Glomerular endothelial cell (primary cell): Measurements from ENCODE around the gene TNFAIP8L2. TPM values are rescaled to one million over a fixed set of nuclear protein-coding genes. Genes with fewer than 3 reads are reported as not detected.
"Not testable (repeated sequence)": the region's sequence is repeated elsewhere in the genome, so short reads cannot be mapped to it uniquely, and the experiment has no call there.

Source experiments
- DNase-seq: peaks from one replicate; pipeline ENCODE4 v3.0.0-alpha.2; 2011; ENCODE audit warnings: low read depth, low spot score; ENCODE audit errors: extremely low read depth
- total RNA-seq: library from RNA; depleted of rRNA; stranded (reverse); fragments of >200 nt; gene quantifications from 2 replicates; pipeline ENCODE4 v1.2.3, GENCODE V29; 2015

TNFAIP8L2 gene
- total RNA-seq, 1 donor from 2014 or later = not detected

DNA sequence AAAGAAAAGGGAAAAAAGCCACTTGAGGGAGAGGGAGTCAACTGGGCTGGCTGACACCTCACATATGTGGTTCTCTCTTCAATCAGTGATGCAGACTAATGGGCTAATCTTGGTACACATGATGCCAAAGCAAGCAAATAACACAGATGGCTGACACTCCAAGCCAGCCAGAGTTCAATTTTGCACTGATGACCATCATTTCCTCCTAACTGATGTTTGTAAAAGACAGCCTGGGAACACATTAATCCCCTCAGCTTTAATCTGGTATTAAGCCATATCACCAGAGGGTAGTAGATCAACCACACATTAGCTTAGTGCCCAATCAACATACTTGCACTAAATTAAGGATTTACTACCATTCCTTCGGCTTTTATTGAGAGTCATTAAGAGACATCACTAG is 30.8 kb downstream of the TNFAIP8L2 start:
- no peak for DNase-seq

DNA sequence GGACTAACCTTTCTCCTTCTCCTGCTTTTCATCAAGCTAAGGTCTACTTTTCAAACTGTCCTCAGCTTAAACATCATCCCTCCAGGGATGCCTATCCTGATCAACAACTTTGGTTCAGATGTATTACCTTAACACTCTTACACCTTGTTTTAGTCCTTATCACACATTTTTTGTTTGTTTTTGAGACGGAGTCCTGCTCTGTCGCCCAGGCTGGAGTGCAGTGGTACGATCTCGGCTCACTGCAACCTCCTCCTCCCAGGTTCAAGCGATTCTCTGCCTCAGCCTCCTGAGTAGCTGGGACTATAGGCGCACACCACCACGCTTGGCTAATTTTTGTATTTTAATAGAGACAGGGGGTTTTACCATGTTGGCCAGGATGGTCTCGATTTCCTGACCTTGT is 32.2 kb downstream of the TNFAIP8L2 start:
- DNase-seq = not testable (repeated sequence)

DNA sequence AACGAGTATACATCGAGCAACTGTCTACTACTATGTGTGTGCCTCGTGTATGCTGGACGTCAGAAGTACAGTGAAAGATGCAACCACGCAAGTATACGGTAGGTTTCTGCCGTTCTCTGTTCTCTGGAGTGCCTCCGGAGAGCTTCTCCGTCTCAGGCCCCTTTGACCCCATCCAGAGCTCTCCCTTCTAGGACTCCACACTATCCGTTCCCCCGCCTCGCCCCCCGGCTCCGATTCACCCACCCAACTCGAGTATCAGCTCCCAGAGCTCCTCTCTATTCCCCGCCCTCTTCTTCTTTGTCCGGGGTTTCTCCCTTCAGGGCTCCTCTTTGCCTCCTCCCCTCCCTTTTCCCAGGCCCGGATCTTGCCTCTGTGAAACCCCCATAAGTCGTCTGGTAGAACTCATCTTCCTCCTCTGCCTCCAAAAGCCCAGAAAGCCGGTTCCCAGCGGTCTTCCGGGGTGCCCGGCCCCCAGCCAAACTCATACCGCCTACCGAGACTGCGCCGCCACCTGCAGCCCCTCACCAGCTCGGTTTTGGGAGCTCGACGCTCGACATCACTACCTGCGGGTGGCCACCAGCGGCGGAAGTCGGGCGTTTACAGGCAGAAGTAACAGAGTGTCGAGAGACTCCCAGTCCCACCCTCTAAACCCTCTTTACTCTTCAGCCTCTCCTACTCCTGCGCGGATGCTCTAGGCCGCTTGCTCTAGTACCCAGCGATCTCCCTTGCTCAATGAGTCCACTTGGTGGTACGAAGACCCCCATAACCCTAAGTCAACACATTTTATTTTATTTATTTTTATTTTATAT is 33.4 kb downstream of the TNFAIP8L2 start, which contains the start of gene VPS72:
Gene VPS72, minus strand, starts transcription at position 561 of the 809 bp plus-strand sequence. Its CDS starts 76 bp downstream, at position 485.
- DNase-seq = no peak

DNA sequence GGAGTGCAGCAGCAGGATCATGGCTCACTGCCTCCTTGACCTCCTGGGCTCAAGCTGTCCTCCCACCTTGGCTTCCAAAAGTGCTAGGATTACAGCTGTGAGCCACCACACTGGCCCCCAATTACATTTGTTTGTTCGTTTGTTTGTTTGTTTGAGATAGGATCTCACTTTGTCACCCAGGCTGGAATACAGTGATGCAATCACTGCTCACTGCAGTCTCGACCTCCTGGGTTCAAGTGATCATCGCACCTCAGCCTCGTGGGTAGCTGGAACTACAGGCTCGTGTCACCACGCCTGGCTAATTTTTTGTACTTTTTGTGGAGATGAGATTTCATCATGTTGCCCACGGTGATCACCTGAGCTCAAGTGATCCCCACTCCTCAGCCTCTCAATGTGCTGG is 35.6 kb downstream of the TNFAIP8L2 start:
- DNase-seq = no peak

DNA sequence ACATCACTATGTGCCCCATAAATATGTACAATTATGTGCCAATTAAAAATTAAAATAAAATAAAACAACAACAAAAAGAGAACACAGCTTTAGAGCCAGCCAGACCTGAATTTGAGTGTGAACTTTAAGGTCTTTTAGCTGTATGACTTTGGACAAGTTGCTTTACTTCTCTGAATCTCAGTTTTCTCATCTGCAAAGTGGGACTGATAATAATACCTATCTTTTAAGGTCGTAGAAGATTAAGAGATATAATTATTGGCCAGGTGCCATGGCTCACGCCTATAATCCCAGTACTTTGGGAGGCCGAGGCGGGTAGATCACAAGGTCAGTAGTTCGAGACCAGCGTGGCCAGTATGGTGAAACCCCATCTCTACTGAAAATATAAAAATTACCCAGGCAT is 36.9 kb downstream of the TNFAIP8L2 start:
- DNase-seq = no peak

DNA sequence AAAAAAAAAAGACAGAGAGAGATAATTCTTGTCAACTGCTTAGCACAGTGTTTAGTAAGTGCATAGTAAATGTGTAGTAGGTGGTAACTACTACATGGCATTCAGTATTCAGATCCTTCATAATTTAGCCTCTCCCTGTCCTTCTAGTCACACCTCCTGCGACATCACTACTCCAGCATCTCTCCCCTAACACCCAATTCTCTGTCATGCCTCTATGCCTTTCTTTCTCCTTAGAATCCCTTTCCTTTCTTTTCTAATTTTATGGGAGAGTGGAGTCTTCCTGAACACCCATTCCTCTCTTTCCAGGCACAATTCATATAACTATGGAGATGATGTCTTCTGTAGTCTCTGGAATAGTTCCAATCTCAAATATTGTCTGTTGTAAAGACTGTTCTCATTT is 37.4 kb downstream of the TNFAIP8L2 start:
- DNase-seq = no peak

DNA sequence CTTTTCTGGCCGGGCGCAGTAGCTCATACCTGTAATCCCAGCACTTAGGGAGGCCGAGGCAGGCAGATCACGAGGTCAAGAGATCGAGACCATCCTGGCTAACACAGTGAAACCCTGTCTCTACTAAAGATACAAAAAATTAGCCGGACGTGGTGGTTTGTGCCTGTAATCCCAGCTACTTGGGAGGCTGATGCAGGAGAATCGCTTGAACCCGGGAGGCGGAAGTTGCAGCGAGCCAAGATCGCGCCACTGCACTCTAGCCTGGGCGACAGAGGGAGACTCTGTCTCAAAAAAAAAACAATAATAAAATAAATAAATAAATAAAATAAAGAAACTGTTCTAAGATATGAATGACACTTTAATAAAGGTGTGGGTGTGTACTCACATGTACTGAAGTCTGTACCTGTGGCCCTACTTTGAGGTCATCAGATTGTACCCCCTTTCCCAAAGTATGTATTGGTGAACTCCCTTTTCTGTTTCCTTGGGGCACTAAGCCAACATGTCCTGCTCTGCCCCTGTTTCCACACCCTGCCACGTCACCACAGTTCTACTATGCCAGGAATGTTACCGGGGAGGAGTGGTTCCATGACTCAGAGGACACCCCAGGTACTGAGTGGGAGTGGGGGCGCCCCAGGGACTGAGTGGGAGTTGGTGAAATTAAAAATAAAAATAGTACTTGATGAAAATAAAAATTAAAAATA is 38.6 kb downstream of the TNFAIP8L2 start:
- not testable (repeated sequence) for DNase-seq

DNA sequence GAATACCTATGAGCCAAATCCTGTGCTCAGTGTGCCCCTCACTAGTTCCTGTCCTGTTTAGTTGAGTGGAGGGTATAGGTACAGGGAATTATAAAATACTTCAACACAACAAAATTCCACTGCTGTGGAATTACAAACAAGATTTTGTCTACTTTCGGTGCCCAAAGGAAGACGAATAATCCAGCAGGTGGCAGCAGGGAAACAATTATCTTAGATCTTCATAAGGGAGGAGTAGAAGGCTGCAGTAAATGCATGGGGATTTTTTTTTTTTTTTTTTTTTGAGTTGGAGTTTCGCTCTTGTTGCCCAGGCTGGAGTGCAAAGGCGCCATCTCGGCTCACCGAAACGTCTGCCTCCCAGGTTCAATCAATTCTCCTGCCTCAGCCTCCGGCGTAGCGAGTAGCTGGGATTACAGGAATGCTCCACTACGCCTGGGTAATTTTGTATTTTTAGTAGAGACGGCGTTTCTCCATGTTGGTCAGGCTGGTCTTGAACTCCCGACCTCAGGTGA is 39.9 kb downstream of the TNFAIP8L2 start:
- DNase-seq = peak; percentile 74

DNA sequence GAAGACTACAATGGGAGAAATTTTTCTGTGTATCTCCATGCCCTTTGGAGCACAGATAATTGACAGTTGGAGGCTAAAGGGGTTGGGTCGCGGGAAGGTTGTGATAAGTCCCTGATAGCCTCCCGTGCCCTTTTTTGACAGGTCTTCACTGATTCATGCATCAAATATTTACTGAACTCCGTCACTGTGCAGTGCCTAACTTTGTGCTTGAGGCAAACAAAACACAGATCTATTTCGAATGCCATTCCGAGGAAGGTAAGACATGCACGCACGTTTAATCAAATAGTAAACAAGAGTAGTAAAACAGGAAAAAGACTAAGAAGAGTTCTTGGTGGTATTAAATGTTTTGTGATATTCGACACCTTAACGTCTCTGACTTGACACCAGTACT is 41.4 kb downstream of the TNFAIP8L2 start:
- no peak for DNase-seq

DNA sequence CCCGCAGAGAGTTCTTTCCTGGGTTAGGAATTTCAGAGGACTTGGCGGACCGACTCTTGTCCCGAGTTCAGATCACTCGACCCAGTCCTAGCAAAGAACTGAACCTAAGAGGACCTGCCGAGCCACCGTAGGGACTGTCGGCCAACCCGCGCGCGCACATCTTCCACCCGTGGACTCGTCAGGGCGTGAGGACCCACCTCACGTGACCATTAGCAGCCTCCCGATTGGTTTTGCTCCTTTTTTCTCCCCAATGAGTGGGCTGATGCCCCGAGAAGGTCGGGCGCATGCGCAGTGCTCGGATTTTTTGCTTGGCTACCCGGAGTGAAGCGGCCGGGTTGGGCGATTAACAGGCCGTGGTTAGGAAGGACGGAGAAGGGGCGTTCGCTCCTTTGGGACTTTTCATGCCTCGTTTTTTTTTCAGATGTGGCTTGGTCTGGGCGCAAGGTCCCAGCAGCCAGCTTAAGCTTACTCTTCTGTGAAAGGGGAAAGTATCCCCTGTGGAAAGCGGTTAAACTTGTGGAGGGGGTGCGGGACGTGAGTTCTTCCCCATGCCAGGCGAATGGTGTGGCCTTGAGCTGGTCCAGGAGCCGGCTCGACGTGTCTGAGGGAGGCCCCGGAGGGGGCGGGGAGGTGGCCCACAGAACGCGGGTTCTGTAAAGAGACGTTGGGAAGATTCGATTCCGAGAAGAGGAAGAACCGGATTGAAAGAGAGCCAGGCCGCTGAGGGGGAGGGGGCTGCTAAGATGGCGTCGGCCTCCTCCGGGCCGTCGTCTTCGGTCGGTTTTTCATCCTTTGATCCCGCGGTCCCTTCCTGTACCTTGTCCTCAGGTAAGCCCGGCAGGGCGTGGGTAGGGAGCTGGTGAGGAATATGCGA is 42.0 kb downstream of the TNFAIP8L2 start, which contains the start of gene PIP5K1A:
Gene PIP5K1A, plus strand, starts transcription at position 299 of the 874 bp plus-strand sequence. Its CDS starts 445 bp downstream, at position 744.
- DNase-seq = peak; percentile 91

DNA sequence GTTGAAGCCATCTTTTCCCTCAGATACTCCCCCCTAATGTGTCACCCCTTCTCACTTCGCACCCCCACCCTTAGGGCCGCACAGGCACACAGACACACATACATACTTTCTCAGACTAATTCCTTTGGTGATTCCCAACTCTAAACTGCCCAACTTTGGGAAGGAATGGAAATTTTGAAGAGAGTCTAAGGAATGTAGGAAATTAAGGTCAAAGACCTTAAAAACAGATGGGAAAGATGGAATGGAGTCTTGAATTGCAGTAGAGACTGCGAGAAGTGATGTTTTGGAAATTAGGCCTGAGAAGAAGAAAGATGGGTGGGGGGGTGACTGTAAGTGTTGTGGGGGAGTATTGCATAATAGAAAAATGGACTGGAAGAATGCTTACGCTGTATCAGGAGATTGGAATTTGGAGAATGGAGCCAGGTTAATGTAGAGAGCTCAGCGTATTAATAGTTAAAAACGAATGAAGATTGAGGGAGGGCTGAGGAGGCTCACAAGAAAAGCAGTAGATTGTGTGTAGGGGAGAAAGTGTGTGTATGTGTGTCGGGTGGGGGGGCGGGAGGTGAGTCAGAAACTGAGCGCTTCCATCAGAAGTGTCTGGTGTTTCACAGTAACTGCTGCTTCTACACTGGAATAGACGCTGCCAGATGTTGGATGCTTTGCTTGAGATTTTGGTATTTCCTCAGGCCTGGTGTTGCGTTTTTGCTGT is 43.6 kb downstream of the TNFAIP8L2 start:
- no peak for DNase-seq

DNA sequence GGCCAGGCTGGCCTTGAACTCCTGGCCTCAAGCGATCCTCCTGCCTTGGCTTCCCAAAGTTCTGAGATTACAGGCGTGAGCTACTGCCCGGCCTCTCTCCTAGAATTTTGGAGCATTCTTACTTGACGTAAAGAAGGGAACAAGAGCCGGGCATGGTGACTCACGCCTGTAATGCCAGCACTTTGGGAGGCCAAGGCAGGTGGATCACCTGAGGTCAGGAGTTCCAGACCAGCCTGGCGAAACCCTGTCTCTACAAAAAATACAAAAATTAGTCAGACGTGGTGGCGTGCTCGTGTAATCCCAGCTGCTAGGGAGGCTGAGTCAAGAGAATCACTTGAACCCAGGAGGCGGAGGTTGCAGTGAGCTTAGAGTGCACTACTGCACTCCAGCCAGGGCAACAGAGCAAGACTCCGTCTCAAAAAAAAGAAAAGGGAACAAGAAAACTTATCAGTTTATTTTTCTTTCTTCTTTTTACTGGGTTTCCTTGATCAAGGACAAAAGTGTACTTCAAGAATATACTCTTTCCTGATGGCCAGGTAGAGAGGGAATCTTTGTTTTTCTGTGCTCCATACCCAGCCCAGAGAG is 49.0 kb downstream of the TNFAIP8L2 start:
- DNase-seq = not testable (repeated sequence)

Other genes with a start within 250 kb of the TNFAIP8L2 start
- gene SETDB1, start 230.3 kb upstream of the TNFAIP8L2 start, total RNA-seq = 23.1 and 29.5 TPM in 2 replicates
- gene CERS2, start 181.8 kb upstream of the TNFAIP8L2 start, total RNA-seq = 109 and 139 TPM in 2 replicates
- 0.19 TPM in 1 of 2 replicates, not detected in the other for gene ANXA9, start 174.4 kb upstream of the TNFAIP8L2 start, total RNA-seq
- gene MINDY1, start 149.7 kb upstream of the TNFAIP8L2 start, total RNA-seq = 12.5 and 17.9 TPM in 2 replicates
- gene PRUNE1, start 148.2 kb upstream of the TNFAIP8L2 start, total RNA-seq = 4.5 and 6.1 TPM in 2 replicates
- gene BNIPL, start 120.1 kb upstream of the TNFAIP8L2 start, total RNA-seq = not detected in 2 replicates
- 2.4 and 2.9 TPM in 2 replicates for gene C1orf56, start 108.9 kb upstream of the TNFAIP8L2 start, total RNA-seq
- gene CDC42SE1, start 97.0 kb upstream of the TNFAIP8L2 start, total RNA-seq = 69.4 and 73.9 TPM in 2 replicates
- gene MLLT11, start 96.3 kb upstream of the TNFAIP8L2 start, total RNA-seq = 25.1 and 27.6 TPM in 2 replicates
- 3.4 and 7.4 TPM in 2 replicates for gene GABPB2, start 85.9 kb upstream of the TNFAIP8L2 start, total RNA-seq
- gene SEMA6C, start 10.0 kb upstream of the TNFAIP8L2 start, total RNA-seq = 20.2 and 28.1 TPM in 2 replicates
- gene LYSMD1, start 9.3 kb downstream of the TNFAIP8L2 start, total RNA-seq = 4.7 and 5.9 TPM in 2 replicates
- gene SCNM1, start 9.5 kb downstream of the TNFAIP8L2 start, total RNA-seq = 39.3 and 42.6 TPM in 2 replicates
- gene TMOD4, start 19.3 kb downstream of the TNFAIP8L2 start, total RNA-seq = not detected in 2 replicates
- 38.1 and 58.2 TPM in 2 replicates for gene VPS72, start 33.5 kb downstream of the TNFAIP8L2 start, total RNA-seq
- gene PIP5K1A, start 41.9 kb downstream of the TNFAIP8L2 start, total RNA-seq = 36.4 and 45.3 TPM in 2 replicates
- 151 and 156 TPM in 2 replicates for gene PSMD4, start 98.1 kb downstream of the TNFAIP8L2 start, total RNA-seq
- gene ZNF687, start 125.7 kb downstream of the TNFAIP8L2 start, total RNA-seq = 17.6 and 22.8 TPM in 2 replicates
- gene PI4KB, start 170.8 kb downstream of the TNFAIP8L2 start, total RNA-seq = 48.5 and 56.1 TPM in 2 replicates
- gene RFX5, start 190.6 kb downstream of the TNFAIP8L2 start, total RNA-seq = 45.6 and 47.0 TPM in 2 replicates
- 0.93 and 1.2 TPM in 2 replicates for gene SELENBP1, start 216.1 kb downstream of the TNFAIP8L2 start, total RNA-seq
- gene PSMB4, start 242.9 kb downstream of the TNFAIP8L2 start, total RNA-seq = 289 and 321 TPM in 2 replicates